Sigmoid colon (tissue), 7 donors: ENCODE data around the gene GMEB2. TPM values are rescaled to one million over a fixed set of nuclear protein-coding genes. Genes with fewer than 3 reads are reported as not detected.
"Not testable (repeated sequence)": the region's sequence is repeated elsewhere in the genome, so short reads cannot be mapped to it uniquely, and the experiment has no call there.

Experiments
- DNase-seq: peaks from one replicate; pipeline ENCODE4 v3.0.0-alpha.2; 2019
- H3K27ac ChIP-seq, 4 donors: fragments of 200-600 bp; sonication (generic); one replicate each; pipeline ENCODE4 v1.5.1; 2016 to 2019; ENCODE audit warnings: mild to moderate bottlenecking in 1 of 4
- H3K27me3 ChIP-seq, 3 donors: fragments of 200-600 bp; sonication (generic); one replicate each; pipeline ENCODE4 v1.5.1; 2019; ENCODE audit warnings: mild to moderate bottlenecking in 1 of 3
- H3K36me3 ChIP-seq, 4 donors: fragments of 200-600 bp; sonication (generic); one replicate each; pipeline ENCODE4 v1.5.1; 2016 to 2019
- H3K4me1 ChIP-seq, 4 donors: fragments of 200-600 bp; sonication (generic); one replicate each; pipeline ENCODE4 v1.5.1; 2017 to 2019
- H3K4me3 ChIP-seq, 4 donors: fragments of 200-600 bp; sonication (generic); one replicate each; pipeline ENCODE4 v1.5.1; 2017 to 2019; ENCODE audit warnings: mild to moderate bottlenecking in 2 of 4, moderate library complexity in 1 of 4
- H3K9me3 ChIP-seq, 4 donors: fragments of 200-600 bp in 3 of 4; sonication (generic) in 3 of 4; one replicate each; pipeline versions ENCODE4 v1.5.1 to v1.6.1; 2013 to 2019
- EP300 ChIP-seq, 4 donors: sonication (generic); formaldehyde crosslinking; IDR thresholded peaks; one replicate each; pipeline ENCODE4 v1.6.1; 2017; ENCODE audit warnings: antibody characterized with exemption in 4 of 4
- POLR2A ChIP-seq, 2 donors: fragments of 450-650 bp; IDR thresholded peaks; one replicate each; pipeline ENCODE4 v1.6.1; 2016; ENCODE audit warnings: antibody characterized with exemption in 2 of 2, mild to moderate bottlenecking in 2 of 2, moderate library complexity in 2 of 2
- POLR2AphosphoS5 ChIP-seq, 4 donors: sonication (generic); formaldehyde crosslinking; IDR thresholded peaks; one replicate each; pipeline ENCODE4 v1.6.1; 2017; ENCODE audit warnings: antibody characterized with exemption in 4 of 4
- WGBS, 2 donors: extraction: QIAGEN DNeasy Blood & Tissue Kit; methylation state at CpG; one replicate each; pipeline ENCODE4 v1.1.7; 2013; 5-methylcytosine and 5-hydroxymethylcytosine counted together
- intact Hi-C: fragments of 100-400 bp; cut with DNase I; formaldehyde crosslinking; loops from one replicate; pipeline ENCODE4 v1.15.1; 2023
- polyA plus RNA-seq, 3 donors: library from polyadenylated mRNA; stranded (reverse); fragments of 200-250 nt; gene quantifications; one replicate each; pipeline ENCODE4 v1.2.3, GENCODE V29; 2013
- total RNA-seq, 4 donors: library from RNA; depleted of rRNA; stranded (reverse); fragments of >200 nt; gene quantifications; one replicate each; pipeline ENCODE4 v1.1.0, GENCODE V29; 2016
- TF ChIP-seq, protein P1 (sequence below), 4 experiments: fragments of 450-650 bp in 3 of 4; fragments of 200-600 bp in 1 of 4; IDR thresholded peaks; one replicate each; pipeline ENCODE4 v1.5.1; 2016 to 2019; ENCODE audit warnings: antibody characterized with exemption in 4 of 4, mild to moderate bottlenecking in 3 of 4, moderate library complexity in 2 of 4
- donor health status: healthy with polysubstance abuse.
- donor health status: Bipolar disorder and iron deficiency.
- donor health status: healthy.

The GMEB2 gene
- total and polyA plus RNA-seq, 7 donors, result 6.0 to 15.1 (median 7.9) TPM

DNA sequence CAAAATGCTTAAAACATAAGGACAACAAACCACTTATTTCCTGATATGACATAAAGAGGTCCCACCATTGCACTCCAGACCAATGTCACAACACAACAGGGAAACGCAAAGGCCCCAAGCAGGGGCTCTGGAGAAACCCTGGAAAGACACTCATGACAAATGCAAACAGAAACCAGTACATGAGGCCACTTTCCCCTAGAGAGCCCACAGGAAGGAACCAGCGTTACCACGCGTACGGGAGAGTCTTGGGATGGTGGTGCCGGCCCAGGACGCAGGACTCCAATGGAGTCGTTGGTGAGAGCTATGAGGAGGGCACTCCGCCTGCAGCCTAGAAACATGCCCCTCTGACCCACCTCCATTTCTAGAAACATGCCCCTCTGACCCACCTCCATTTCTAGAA is 20.2 kb downstream of the GMEB2 start:
- TF ChIP-seq POLR2AphosphoS5 (IDR thresholded peaks at IDR 0.05) (no peak), POLR2A (IDR thresholded peaks at IDR 0.05) (no peak), EP300 (IDR thresholded peaks at IDR 0.05) (no peak)
- TF ChIP-seq, protein P1, sequence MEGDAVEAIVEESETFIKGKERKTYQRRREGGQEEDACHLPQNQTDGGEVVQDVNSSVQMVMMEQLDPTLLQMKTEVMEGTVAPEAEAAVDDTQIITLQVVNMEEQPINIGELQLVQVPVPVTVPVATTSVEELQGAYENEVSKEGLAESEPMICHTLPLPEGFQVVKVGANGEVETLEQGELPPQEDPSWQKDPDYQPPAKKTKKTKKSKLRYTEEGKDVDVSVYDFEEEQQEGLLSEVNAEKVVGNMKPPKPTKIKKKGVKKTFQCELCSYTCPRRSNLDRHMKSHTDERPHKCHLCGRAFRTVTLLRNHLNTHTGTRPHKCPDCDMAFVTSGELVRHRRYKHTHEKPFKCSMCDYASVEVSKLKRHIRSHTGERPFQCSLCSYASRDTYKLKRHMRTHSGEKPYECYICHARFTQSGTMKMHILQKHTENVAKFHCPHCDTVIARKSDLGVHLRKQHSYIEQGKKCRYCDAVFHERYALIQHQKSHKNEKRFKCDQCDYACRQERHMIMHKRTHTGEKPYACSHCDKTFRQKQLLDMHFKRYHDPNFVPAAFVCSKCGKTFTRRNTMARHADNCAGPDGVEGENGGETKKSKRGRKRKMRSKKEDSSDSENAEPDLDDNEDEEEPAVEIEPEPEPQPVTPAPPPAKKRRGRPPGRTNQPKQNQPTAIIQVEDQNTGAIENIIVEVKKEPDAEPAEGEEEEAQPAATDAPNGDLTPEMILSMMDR (IDR thresholded peaks at IDR 0.05), result no peak
- Histone ChIP-seq H3K27ac (no peak overlapping the region), H3K9me3 (no peaks in the 10 kb centered on the region), H3K4me1 (no peaks in the 10 kb centered on the region), H3K36me3 (peaks cover 9 to 22% (median 13%) of the 10 kb centered on the region in 4 donors), H3K4me3 (no peak overlapping the region), H3K27me3 (no peaks in the 10 kb centered on the region)
- WGBS, 2 donors, result 73 to 97% methylated on average over 9 of the region's 9 CpGs
- no peak for DNase-seq
- intact Hi-C loops, result no loop called here

DNA sequence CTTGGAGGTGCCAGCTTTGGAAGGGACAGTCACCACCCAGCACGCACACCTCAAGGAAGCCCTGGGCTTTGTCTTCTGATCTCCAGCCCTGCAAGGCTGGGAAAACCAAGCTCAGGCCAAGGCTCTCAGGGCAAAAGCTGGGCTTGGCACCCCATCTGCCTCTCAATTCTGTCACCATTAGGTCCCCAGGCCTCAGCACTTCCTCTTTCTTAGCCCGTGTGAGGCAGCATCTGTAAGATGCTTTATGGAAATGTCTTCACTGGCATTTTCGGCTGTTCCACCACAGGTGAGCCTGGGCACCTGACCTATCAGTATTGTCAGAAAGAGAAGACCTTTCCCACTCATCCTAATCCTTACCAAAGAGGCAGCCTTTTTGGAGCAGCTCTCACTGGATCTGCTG is 24.6 kb downstream of the GMEB2 start:
- 86 to 92% methylated on average over 3 of the region's 3 CpGs for WGBS, 2 donors
- DNase-seq, result no peak
- intact Hi-C loops, result no loop called here
- TF ChIP-seq, protein P1 (IDR thresholded peaks at IDR 0.05), result no peak
- no peak for TF ChIP-seq EP300 (IDR thresholded peaks at IDR 0.05)
- no peak overlapping the region for H3K4me3 ChIP-seq
- no peaks in the 10 kb centered on the region for H3K4me1 ChIP-seq
- no peaks in the 10 kb centered on the region for H3K9me3 ChIP-seq
- H3K27me3 ChIP-seq, result no peaks in the 10 kb centered on the region
- H3K36me3 ChIP-seq, result peaks cover 9 to 63% (median 26%) of the 10 kb centered on the region in 4 donors
- H3K27ac ChIP-seq, result no peak overlapping the region

DNA sequence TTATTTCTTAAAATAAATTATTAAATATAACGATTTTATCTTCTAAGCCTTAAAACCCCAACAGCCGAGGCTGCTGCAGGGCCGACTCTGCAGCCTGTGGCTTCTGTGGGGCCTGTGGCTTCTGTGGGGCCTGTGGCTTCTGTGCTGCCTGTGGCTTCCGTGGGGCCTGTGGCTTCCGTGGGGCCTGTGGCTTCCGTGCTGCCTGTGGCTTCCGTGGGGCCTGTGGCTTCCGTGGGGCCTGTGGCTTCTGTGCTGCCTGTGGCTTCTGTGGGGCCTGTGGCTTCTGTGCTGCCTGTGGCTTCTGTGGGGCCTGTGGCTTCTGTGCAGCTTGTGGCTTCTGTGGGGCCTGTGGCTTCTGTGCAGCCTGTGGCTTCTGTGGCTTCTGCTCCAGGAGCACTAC is 25.2 kb downstream of the GMEB2 start:
- 49 to 84% methylated on average over 8 of the region's 8 CpGs for WGBS, 2 donors
- H3K4me3 ChIP-seq, H3K4me1 ChIP-seq, H3K27me3 ChIP-seq, intact Hi-C loops, H3K27ac ChIP-seq, DNase-seq, H3K9me3 ChIP-seq: not testable (repeated sequence)
- peaks cover 9 to 67% (median 27%) of the 10 kb centered on the region in 4 donors for H3K36me3 ChIP-seq

DNA sequence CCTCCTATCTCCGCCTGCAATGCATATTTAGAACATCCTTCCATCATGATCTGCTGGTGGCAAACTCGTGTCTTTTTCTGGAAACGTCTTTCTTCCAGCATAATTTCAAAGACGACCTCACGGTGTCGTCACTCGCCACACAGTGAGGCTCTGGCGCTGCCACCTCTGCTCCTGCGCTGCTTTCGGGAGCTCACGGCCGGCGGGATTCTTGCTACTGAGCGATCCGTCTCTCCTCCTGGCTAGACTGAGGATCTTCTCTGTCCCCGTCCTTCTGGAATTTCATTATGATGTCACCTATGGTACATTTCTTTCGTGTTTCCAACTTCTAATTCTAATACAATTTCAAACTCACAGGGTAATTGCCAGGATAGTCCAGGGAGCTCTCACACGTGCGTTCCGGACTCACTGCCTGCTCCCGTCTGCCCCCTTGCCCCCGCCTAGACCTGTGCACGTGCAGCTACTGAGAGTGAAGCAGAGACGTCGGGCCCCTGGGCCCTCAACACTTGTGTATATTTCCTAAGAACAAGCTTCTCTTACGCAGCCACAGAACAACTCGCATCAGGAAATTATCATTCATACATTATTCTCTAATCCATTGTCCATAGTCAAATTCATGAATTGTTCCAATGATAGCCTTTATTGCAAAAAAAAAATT is 27.4 kb downstream of the GMEB2 start:
- Histone ChIP-seq H3K36me3 (peaks cover 9 to 76% (median 33%) of the 10 kb centered on the region in 4 donors), H3K27ac (no peak overlapping the region), H3K4me1 (no peaks in the 10 kb centered on the region), H3K27me3 (no peaks in the 10 kb centered on the region), H3K4me3 (no peak overlapping the region), H3K9me3 (no peaks in the 10 kb centered on the region)
- no peak for DNase-seq
- no peak for TF ChIP-seq EP300 (IDR thresholded peaks at IDR 0.05)
- TF ChIP-seq POLR2A (IDR thresholded peaks at IDR 0.05), result no peak
- WGBS, 2 donors, result 93 to 97% methylated on average over 27 of the region's 27 CpGs
- intact Hi-C loops, result no loop called here

DNA sequence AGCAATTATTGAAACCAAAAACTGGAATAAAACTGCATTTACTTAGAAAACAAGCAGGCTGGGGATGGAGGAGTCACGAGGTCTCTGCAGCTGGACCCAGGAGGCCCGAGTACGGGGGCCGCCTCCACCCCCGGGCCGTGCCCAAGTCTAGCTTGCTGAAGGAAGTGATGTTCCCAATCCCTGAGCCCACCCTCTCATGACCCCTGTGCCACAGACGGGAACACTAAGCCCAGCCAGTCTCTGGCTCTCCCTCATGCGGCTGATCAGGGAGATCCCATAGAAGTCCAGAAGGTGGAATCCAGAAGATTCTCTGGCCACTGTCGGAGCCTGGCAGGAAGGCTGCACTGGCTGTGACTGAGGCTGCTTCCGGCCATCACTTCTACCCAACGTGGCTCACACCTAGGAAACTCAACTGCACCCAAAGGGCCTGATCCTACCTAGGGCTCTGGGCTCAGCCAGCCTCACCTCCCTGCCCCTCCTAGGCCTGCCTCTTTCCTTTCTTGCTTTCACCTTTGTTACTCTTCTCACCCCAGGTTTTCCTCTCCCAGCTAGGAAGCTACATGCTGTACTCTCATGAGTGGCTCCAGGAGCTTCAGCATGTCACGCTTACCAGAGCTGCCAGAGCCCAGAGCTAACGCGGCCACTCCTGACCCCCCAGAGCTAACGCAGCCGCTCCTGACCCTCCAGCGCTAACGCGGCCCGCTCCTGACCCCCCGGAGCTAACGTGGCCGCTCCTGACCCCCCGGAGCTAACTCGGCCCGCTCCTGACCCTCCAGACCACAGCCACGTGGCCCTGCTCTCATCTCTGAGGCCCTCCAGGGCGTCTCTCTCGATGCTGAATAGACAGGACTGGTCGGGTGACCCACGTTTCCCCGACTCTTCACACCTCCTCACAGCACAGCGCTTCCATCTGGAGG is 28.2 kb downstream of the GMEB2 start:
- Histone ChIP-seq H3K27ac (no peak overlapping the region), H3K27me3 (no peaks in the 10 kb centered on the region), H3K36me3 (peaks cover 9 to 80% (median 33%) of the 10 kb centered on the region in 4 donors), H3K9me3 (no peaks in the 10 kb centered on the region), H3K4me1 (peaks cover 0 to 6% (median 0%) of the 10 kb centered on the region in 4 donors), H3K4me3 (no peak overlapping the region)
- DNase-seq, result no peak
- intact Hi-C loops, result no loop called here
- WGBS, 2 donors, result 91 to 94% methylated on average over 33 of the region's 33 CpGs
- TF ChIP-seq, protein P1 (IDR thresholded peaks at IDR 0.05), result no peak
- no peak for TF ChIP-seq POLR2AphosphoS5 (IDR thresholded peaks at IDR 0.05)
- no peak for TF ChIP-seq POLR2A (IDR thresholded peaks at IDR 0.05)
- no peak for TF ChIP-seq EP300 (IDR thresholded peaks at IDR 0.05)
